H4 (cell line): Measurements from ENCODE around the gene ZBTB8A. TPM values are rescaled to one million over a fixed set of nuclear protein-coding genes. Genes with fewer than 3 reads are reported as not detected.
"Not testable (repeated sequence)": the region's sequence is repeated elsewhere in the genome, so short reads cannot be mapped to it uniquely, and the experiment has no call there.

ENCODE experiments used
- DNase-seq: peaks from one replicate; pipeline ENCODE4 v3.0.0-alpha.2; 2015; ENCODE audit warnings: low spot score
- total RNA-seq: library from RNA; depleted of rRNA; stranded (reverse); fragments of >200 nt; shearing (Covaris generic); gene quantifications from 2 replicates; pipeline ENCODE4 v1.2.3, GENCODE V29; 2014; rRNA removed

The ZBTB8A gene
- total RNA-seq = 5.1 and 6.6 TPM in 2 replicates

GRCh38 chr1:32538887-32539583, at the start of gene ZBTB8A:
Gene ZBTB8A (plus strand): TSS chr1:32539427. CDS start chr1:32592932, 53,505 bp downstream.
- DNase-seq = peak; percentile 47

GRCh38 chr1:32489774-32490454, 49.3 kb upstream of the ZBTB8A start:
- DNase-seq = no peak

- DNase-seq = no peak
Observed at GRCh38 chr1:32491386-32491785, 47.8 kb upstream of the ZBTB8A start.

- DNase-seq = no peak
Observed at GRCh38 chr1:32494196-32494595, 45.0 kb upstream of the ZBTB8A start.

GRCh38 chr1:32494711-32495337, 44.4 kb upstream of the ZBTB8A start:
- DNase-seq = no peak

- no peak for DNase-seq
Observed at GRCh38 chr1:32496127-32496526, 43.1 kb upstream of the ZBTB8A start.

- no peak for DNase-seq
Observed at GRCh38 chr1:32498751-32499150, 40.5 kb upstream of the ZBTB8A start.

GRCh38 chr1:32500387-32501209, 38.6 kb upstream of the ZBTB8A start:
- peak; percentile 28 for DNase-seq

GRCh38 chr1:32501865-32502264, 37.4 kb upstream of the ZBTB8A start:
- DNase-seq = no peak

GRCh38 chr1:32503153-32503552, 36.1 kb upstream of the ZBTB8A start:
- DNase-seq = no peak

- DNase-seq = no peak
Observed at GRCh38 chr1:32507021-32507420, 32.2 kb upstream of the ZBTB8A start.

GRCh38 chr1:32508761-32509160, 30.5 kb upstream of the ZBTB8A start:
- DNase-seq = no peak

GRCh38 chr1:32509939-32510338, 29.3 kb upstream of the ZBTB8A start:
- no peak for DNase-seq

GRCh38 chr1:32516402-32516801, 22.8 kb upstream of the ZBTB8A start:
- DNase-seq = no peak

GRCh38 chr1:32518976-32519375, 20.3 kb upstream of the ZBTB8A start:
- no peak for DNase-seq

- peak; percentile 24 for DNase-seq
Observed at GRCh38 chr1:32521165-32521564, 18.1 kb upstream of the ZBTB8A start.

GRCh38 chr1:32525053-32525452, 14.2 kb upstream of the ZBTB8A start:
- DNase-seq = peak; percentile 20

GRCh38 chr1:32525661-32526444, 13.4 kb upstream of the ZBTB8A start:
- DNase-seq = no peak

- not testable (repeated sequence) for DNase-seq
Observed at GRCh38 chr1:32528550-32528949, 10.7 kb upstream of the ZBTB8A start.

GRCh38 chr1:32533792-32534327, 5.4 kb upstream of the ZBTB8A start:
- no peak for DNase-seq

GRCh38 chr1:32536117-32536516, 3.1 kb upstream of the ZBTB8A start:
- no peak for DNase-seq
